Measurements from ENCODE around the gene MARCHF10.

- TF ChIP-seq CTCF (conservative IDR thresholded peaks at IDR 0.05) (no peak), EZH2 (IDR thresholded peaks at IDR 0.05; ENCODE audit: low read depth) (no peak)
Observed at GRCh38 chr17:62791235-62791734, 16.8 kb downstream of the MARCHF10 start.
